ENCODE results near the gene VPS35L. TPM values are rescaled to one million over a fixed set of nuclear protein-coding genes. Genes with fewer than 3 reads are reported as not detected.
A peak's percentile ranks its signal among the peaks of the same experiment; 100 is the strongest.
"Not testable (repeated sequence)": the region's sequence is repeated elsewhere in the genome, so short reads cannot be mapped to it uniquely, and the experiment has no call there.

VPS35L gene
- total RNA-seq, 1 donor from 2014 or later, result 60.0 TPM

DNA sequence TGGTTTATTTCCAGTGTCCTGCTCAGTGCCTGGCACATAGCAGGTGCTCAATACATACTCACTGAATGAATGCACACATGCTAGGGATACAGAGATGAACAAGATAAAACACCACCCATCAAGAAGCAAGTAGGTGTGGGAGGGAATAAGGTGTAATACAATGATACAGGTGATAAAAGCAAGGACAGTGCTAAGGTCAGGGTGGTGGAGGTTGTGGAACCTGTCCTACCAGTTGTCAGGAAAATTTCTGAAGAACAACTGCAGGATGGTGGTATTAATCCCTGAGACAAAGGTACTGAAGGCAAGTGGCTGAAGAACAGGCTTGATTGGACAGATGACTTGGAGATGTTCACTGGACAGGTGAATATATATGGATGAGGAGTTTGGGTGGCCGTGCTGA lies 160.7 kb downstream of the VPS35L start:
- TF ChIP-seq, protein P1, sequence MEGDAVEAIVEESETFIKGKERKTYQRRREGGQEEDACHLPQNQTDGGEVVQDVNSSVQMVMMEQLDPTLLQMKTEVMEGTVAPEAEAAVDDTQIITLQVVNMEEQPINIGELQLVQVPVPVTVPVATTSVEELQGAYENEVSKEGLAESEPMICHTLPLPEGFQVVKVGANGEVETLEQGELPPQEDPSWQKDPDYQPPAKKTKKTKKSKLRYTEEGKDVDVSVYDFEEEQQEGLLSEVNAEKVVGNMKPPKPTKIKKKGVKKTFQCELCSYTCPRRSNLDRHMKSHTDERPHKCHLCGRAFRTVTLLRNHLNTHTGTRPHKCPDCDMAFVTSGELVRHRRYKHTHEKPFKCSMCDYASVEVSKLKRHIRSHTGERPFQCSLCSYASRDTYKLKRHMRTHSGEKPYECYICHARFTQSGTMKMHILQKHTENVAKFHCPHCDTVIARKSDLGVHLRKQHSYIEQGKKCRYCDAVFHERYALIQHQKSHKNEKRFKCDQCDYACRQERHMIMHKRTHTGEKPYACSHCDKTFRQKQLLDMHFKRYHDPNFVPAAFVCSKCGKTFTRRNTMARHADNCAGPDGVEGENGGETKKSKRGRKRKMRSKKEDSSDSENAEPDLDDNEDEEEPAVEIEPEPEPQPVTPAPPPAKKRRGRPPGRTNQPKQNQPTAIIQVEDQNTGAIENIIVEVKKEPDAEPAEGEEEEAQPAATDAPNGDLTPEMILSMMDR (IDR thresholded peaks at IDR 0.05; ENCODE audit: unreplicated experiment), result no peak
- H3K27ac Mint-ChIP-seq (ENCODE audit: unreplicated experiment), result peak overlapping the region; percentile 45
- peaks cover 55% of the 10 kb centered on the region for H3K4me1 Mint-ChIP-seq (ENCODE audit: unreplicated experiment)
- peaks cover 25% of the 10 kb centered on the region for H3K36me3 Mint-ChIP-seq (ENCODE audit: low read depth, unreplicated experiment)
- H3K4me3 Mint-ChIP-seq (ENCODE audit: unreplicated experiment), result peak overlapping the region; percentile 88
- no peaks in the 10 kb centered on the region for H3K9me3 Mint-ChIP-seq (ENCODE audit: unreplicated experiment)
- H3K27me3 Mint-ChIP-seq (ENCODE audit: unreplicated experiment), result peaks cover 18% of the 10 kb centered on the region
- DNase-seq (ENCODE audit: low spot score), result no peak

DNA sequence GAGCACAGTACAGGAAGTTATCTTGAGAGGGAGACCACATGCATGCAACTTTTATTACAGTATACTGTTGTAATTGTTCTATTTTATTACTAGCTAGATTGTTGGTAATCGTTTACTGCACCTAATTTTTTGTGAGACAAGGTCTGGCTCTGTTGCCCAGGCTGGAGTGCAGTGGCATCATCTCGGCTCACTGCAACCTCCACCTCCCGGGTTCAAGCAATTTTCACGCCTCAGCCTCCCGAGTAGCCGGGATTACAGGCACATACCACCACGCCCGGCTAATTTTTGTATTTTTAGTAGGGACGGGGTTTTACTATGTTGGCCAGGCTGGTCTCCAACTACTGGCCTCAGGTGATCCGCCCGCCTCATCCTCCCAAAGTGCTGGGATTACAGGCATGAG lies 161.2 kb downstream of the VPS35L start:
- Mint-ChIP-seq H3K27me3 (ENCODE audit: unreplicated experiment) (peaks cover 16% of the 10 kb centered on the region), H3K4me1 (ENCODE audit: unreplicated experiment) (peaks cover 53% of the 10 kb centered on the region), H3K27ac (ENCODE audit: unreplicated experiment) (peak overlapping the region; percentile 45), H3K4me3 (ENCODE audit: unreplicated experiment) (peak overlapping the region; percentile 99), H3K36me3 (ENCODE audit: low read depth, unreplicated experiment) (peaks cover 22% of the 10 kb centered on the region)
- not testable (repeated sequence) for H3K9me3 Mint-ChIP-seq (ENCODE audit: unreplicated experiment); DNase-seq (ENCODE audit: low spot score)

DNA sequence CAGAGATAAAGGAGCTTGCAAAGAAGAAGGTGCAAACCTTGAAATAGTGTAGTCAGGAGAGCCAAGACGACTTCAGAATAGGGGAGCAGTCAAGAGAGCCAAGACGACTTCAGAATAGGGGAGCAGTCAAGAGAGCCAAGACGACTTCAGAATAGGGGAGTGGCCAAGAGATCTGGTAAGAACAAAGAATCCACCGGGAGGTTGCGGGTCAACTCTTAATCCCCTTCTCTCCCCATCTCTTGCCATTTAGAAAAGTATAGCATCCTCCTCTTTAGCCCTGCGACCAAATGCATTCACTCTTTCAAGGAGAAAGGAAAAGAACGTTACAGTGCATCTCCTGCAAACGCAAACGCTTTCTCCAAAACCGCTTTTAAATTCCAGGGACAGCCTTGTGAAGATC lies 161.8 kb downstream of the VPS35L start:
- Mint-ChIP-seq H3K36me3 (ENCODE audit: low read depth, unreplicated experiment) (peaks cover 21% of the 10 kb centered on the region), H3K9me3 (ENCODE audit: unreplicated experiment) (no peaks in the 10 kb centered on the region), H3K27ac (ENCODE audit: unreplicated experiment) (peak overlapping the region; percentile 93), H3K4me3 (ENCODE audit: unreplicated experiment) (peak overlapping the region; percentile 99), H3K27me3 (ENCODE audit: unreplicated experiment) (peaks cover 15% of the 10 kb centered on the region), H3K4me1 (ENCODE audit: unreplicated experiment) (peaks cover 56% of the 10 kb centered on the region)
- DNase-seq (ENCODE audit: low spot score), result no peak
- TF ChIP-seq, protein P1 (IDR thresholded peaks at IDR 0.05; ENCODE audit: unreplicated experiment), result no peak

DNA sequence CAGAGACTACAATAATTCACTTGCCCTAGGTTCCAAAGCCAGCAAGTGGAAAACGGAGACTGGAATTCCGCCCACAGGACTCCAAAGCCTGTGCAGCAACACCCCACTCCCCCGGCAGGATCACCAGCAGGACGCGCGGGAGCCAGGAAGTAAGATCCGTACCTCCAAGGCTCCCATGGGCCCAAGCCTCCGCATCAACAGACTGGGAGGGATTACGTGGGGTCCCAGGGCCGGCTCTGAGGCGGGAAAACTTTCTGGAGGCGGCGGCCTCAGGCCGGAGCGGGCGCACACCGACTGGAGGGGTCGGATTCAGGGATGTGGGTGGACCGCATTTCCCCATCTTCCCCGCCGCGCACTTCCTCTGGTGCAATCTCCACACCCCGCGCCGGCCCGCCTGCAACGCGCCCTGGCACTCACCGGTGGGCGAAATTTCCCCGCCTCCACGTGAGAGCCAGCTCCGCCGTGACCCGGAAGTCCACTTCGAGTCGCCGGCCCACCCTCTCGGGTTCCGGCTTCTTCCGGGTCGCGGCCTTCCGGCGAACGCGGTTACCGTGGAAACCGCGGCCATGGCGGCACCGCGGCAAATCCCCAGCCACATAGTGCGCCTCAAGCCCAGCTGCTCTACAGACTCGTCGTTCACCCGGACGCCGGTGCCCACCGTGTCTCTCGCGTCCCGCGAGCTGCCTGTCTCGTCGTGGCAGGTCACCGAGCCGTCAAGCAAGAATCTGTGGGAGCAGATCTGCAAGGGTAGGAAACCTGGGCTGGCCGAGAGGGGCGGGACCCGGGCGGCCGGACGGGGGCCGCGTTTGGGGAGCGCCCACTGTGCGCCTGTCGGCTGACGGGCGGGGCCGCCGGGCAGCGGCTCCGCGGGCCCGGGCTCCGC lies 162.5 kb downstream of the VPS35L start, which contains the start of the genes IQCK and KNOP1:
IQCK (plus strand) TSS at position 531 of the 883 bp plus-strand sequence; CDS start at position 567, 36 bp downstream.
KNOP1 (minus strand) TSS at position 487 of the 883 bp plus-strand sequence. CDS start 3,192 bp downstream, outside the sequence.
- Mint-ChIP-seq H3K36me3 (ENCODE audit: low read depth, unreplicated experiment) (peaks cover 23% of the 10 kb centered on the region), H3K27me3 (ENCODE audit: unreplicated experiment) (peaks cover 16% of the 10 kb centered on the region), H3K4me1 (ENCODE audit: unreplicated experiment) (peaks cover 62% of the 10 kb centered on the region), H3K4me3 (ENCODE audit: unreplicated experiment) (peak within 1 kb of the TSS; percentile 99), H3K27ac (ENCODE audit: unreplicated experiment) (peak within 1 kb of the TSS; percentile 93), H3K9me3 (ENCODE audit: unreplicated experiment) (no peaks in the 10 kb centered on the region)
- DNase-seq (ENCODE audit: low spot score), result peak; percentile 88
- TF ChIP-seq, protein P1 (IDR thresholded peaks at IDR 0.05; ENCODE audit: unreplicated experiment), result no peak

DNA sequence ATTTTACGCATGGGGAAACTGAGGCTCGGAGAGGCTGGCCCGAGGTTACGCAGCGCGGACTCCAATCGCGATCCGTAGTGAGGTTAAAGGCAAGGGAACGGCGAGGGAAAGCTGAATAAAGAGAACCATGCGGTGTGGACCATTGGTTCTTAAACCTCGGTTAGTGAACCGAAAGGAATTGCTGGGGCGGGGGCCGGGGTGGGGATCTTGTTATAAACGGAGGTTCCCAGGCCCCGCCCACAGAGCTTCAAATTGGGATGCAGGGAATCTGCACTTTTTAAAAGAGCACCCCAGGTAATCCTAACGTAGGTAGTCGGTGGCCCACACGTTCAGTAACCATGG lies 163.1 kb downstream of the VPS35L start:
- DNase-seq (ENCODE audit: low spot score), result no peak
- peak overlapping the region; percentile 99 for H3K4me3 Mint-ChIP-seq (ENCODE audit: unreplicated experiment)
- H3K27me3 Mint-ChIP-seq (ENCODE audit: unreplicated experiment), result peaks cover 19% of the 10 kb centered on the region
- no peaks in the 10 kb centered on the region for H3K9me3 Mint-ChIP-seq (ENCODE audit: unreplicated experiment)
- peaks cover 69% of the 10 kb centered on the region for H3K4me1 Mint-ChIP-seq (ENCODE audit: unreplicated experiment)
- H3K27ac Mint-ChIP-seq (ENCODE audit: unreplicated experiment), result peak overlapping the region; percentile 78
- H3K36me3 Mint-ChIP-seq (ENCODE audit: low read depth, unreplicated experiment), result peaks cover 23% of the 10 kb centered on the region
- TF ChIP-seq, protein P1 (IDR thresholded peaks at IDR 0.05; ENCODE audit: unreplicated experiment), result no peak

Data from endothelial cell (in vitro differentiated cells).